Measurements from ENCODE around the gene TADA2A.
"Not testable (repeated sequence)": the region's sequence is repeated elsewhere in the genome, so short reads cannot be mapped to it uniquely, and the experiment has no call there.

TADA2A gene

GRCh38 chr17:37494401-37494831 is 87.7 kb downstream of the TADA2A start:
- no peak for DNase-seq

GRCh38 chr17:37494971-37495370 is 88.3 kb downstream of the TADA2A start:
- DNase-seq, result no peak

- no peak for DNase-seq
These were observed 93.7 kb downstream of the TADA2A start for GRCh38 chr17:37500378-37500777.

GRCh38 chr17:37502009-37502936 is 95.6 kb downstream of the TADA2A start:
- DNase-seq, result no peak

- no peak for DNase-seq
These were observed 96.5 kb downstream of the TADA2A start for GRCh38 chr17:37503148-37503547.

GRCh38 chr17:37505333-37505732 is 98.6 kb downstream of the TADA2A start:
- no peak for DNase-seq

- DNase-seq, result peak; percentile 38
These were observed 100.0 kb downstream of the TADA2A start for GRCh38 chr17:37506678-37507077.

- DNase-seq, result peak; percentile 31
These were observed 100.4 kb downstream of the TADA2A start for GRCh38 chr17:37507111-37507510.

GRCh38 chr17:37510056-37510455 is 103.4 kb downstream of the TADA2A start:
- DNase-seq, result no peak

GRCh38 chr17:37511642-37512041 is 105.0 kb downstream of the TADA2A start:
- not testable (repeated sequence) for DNase-seq

- DNase-seq, result peak; percentile 99
These were observed 105.9 kb downstream of the TADA2A start for GRCh38 chr17:37512442-37513068.

- DNase-seq, result no peak
These were observed 107.0 kb downstream of the TADA2A start for GRCh38 chr17:37513711-37514110.

- DNase-seq, result no peak
These were observed 109.5 kb downstream of the TADA2A start for GRCh38 chr17:37516127-37516571.

GRCh38 chr17:37517881-37518280 is 111.2 kb downstream of the TADA2A start:
- DNase-seq, result no peak

- DNase-seq, result no peak
These were observed 112.1 kb downstream of the TADA2A start for GRCh38 chr17:37518826-37519225.

GRCh38 chr17:37519251-37519985 is 112.7 kb downstream of the TADA2A start:
- no peak for DNase-seq

GRCh38 chr17:37520174-37520573 is 113.5 kb downstream of the TADA2A start:
- no peak for DNase-seq

- DNase-seq, result no peak
These were observed 115.1 kb downstream of the TADA2A start for GRCh38 chr17:37521821-37522220.

GRCh38 chr17:37523715-37524219 is 117.1 kb downstream of the TADA2A start:
- DNase-seq, result no peak

- DNase-seq, result peak; percentile 79
These were observed 120.7 kb downstream of the TADA2A start for GRCh38 chr17:37527249-37527851.
